ENCODE measurements around the gene GRB10.
"Not testable (repeated sequence)": the region's sequence is repeated elsewhere in the genome, so short reads cannot be mapped to it uniquely, and the experiment has no call there.

Gene GRB10

DNA sequence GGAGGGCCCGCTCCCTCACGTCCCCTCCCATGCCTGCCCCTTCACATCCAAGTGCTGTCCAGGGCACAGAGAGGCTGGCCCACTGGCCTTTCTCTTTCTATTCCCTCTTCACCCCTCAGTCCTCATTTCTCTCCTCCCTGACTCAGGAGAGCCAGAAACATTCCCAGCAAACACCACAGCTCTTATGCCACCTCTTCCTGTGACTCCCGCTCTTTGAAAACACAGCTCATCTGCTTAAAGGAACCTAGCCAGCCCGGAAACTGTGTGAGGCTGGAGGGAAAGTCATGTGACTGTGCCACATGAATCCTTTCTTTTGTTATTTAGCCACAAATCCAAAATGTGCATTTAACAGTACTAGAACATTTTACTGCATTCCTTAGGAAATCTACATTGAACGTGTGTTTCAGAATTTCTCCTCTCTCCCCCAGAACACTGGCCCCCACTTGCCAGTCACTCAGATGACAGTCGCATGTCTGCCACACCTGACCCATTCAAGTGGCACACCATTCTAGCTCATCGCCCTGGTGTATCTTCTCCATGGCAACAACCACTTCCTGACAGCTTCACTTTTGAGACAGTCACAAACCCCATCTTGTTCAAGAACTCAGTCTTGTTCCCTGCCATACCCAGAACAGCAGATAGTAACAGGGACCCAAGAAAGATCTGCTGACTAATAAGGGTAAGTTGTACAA is 42.8 kb downstream of the GRB10 start:
- DNase-seq = peak; percentile 39 to 47

DNA sequence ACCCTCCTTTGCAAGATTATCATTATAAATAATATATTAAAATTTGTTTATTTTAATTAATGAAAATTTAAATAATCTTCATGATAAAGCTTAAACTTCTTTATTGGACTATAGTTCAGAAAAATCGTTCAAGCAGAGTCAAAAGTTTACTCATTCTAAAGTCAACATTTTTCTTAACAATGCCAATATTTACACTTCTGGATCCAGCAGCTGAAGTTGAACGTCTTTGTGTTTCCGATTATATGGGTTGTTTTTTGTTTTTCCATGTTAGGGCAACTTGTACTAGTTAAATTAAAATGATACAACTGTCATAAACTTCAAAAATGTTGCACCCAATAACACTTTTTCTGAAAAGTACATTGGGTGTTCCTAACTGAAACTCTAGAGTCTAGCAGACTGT is 43.8 kb downstream of the GRB10 start:
- DNase-seq = no peak

DNA sequence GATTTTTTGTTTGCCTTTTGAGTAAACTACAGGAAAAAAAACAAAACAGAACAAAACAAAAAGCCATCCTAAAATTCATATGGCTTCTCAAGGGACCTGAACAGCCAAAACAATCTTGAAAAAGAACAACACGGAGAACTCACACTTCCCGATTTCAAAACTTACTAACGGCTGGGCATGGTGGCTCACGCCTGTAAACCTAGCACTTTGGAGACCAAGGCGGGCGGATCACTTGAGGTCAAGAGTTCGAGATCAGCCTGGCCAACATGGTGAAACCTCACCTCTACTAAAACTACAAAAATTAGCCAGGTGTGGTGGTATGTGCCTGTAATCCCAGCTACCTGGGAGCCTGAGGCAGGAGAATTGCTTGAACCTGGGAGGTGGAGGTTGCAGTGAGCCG is 46.9 kb downstream of the GRB10 start:
- not testable (repeated sequence) for DNase-seq

DNA sequence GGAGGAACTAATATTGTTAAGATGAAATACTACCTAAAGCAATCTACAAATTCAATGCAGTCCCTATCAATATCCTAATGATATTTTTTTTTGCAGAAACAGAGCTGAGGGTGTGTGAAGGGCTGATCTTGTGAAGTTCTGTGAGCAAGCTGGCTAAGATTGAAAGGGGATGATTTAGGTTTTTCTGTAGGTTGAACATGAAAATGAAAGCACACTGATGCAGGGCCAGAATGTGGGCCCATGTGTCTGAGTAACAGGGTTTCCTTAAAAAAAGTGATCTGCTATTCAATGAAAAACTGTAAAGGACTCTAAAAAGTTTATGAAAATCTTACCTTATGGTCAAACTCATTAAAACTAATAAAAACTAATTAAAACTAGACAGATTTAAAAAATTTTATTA is 47.4 kb downstream of the GRB10 start:
- no peak for DNase-seq

DNA sequence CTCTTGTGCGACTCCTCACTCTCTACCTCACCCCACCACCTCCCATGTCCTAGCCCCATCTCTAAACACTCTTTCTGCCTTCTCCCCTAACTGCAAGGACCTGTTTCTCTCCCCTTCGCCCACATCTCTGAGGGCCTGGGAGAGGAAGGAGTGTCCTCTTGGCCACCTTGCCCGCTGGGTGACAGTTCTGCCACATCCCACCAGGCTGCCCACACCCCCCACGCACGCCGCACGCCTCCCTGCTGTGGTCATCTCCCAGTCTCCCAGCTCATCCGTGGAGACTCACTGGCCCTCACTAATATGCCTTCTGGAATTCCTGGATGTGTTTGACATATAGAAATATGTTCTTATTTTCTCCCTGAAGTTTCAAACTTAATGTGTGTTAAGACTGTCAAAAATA is 48.5 kb downstream of the GRB10 start:
- DNase-seq = no peak

DNA sequence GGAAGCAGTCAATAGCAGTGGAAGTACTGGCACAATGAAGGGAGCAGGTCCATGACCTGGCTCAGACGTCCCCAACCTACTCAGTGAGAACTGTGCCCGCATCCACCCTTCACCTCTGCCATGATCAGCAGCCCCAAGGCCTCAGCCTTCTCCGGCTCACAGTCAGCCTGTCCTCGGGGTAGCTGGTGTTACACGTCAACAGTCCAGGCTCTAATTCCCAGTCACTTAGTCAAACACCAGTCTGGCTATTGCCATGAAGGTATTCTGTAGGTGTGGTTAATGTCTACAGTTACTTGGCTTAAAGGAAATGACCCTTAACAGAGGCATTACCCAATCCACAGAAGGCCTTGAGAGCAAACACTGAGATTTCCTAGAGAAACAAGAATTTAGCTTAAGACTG is 49.1 kb downstream of the GRB10 start:
- DNase-seq = no peak

DNA sequence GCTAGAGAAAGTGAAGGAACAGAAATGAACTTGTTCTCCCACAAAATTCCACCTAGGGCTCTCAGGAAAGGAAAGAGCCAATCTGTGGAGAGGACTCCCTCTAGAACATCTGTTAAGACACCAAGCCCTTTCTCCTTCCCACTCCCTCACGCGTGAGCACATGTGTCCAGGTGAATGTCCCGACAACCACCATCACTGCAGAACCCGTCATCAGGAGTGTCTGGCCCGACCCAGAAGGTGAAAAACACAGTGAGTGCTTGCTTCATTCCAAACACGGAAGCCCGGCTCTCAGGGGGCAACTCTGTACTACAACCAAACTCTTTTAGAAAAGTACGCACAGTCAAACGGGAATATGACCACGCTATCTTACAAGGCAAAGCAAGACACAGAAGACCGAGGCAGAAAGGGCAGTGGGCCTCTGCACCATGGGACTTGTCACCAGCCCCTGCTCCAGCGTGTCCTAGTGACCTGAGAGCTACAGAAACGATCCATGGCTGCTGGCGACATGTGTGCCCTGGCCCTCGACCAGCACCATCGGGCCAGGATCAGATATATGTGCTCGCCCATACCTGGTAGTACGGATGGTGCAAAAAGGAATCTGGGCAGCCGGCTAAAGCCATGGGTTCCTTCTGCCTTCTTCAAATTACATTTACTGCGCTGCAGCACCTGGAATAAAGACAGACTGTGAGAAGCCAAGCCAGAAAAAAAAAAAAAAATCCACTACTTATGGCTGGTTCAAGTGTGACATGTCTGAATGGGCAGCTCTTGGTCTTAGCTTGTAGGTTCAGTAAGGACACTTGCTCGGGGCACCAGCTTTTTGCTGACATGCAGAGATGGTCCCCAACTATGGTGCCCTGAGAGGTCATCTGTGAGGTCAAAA is 50.8 kb downstream of the GRB10 start:
- DNase-seq = no peak

DNA sequence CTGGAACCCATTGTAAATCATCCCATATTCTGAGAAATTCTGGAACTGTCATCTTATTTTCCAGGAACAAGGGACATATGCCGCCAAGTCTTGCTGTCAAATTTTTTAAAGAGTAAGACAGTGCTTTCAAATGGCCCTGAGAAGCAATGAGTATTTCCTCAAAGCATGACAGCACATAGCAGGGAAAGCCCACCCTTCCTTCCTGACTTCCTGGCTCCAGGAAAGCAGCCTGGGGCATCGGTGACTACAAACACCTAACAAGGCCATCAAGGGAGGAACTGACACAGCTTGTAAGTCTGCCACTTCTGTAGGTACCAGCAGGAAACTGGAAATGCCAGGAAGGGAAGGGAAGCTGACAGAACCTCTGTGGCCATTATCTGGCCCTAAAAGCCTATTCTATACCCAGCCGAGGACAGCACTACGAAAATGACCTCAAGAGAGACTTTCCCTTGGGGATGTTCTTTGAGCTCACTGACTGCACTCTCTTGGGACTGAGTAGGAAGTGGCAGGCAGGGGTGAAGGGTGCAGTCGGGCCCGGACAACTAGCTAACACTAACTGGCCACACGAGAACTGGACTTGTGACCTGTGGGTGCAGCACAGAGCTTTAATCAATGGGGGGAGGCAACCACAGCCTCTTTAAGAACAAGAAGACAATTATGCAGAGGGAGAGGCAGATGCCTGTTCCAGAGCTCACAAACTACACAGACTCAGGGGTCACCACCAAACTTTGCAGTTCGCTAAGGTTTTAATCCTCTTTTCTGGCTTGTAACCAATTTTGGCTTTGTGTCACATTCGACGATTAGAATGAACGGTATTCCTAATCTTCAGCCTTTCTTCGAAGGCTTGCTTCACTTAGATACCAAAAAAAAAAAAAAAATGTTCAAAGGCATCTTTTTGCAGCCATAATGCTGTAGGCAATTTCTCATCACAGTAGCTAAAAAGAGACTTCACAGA is 52.0 kb downstream of the GRB10 start:
- DNase-seq = no peak

DNA sequence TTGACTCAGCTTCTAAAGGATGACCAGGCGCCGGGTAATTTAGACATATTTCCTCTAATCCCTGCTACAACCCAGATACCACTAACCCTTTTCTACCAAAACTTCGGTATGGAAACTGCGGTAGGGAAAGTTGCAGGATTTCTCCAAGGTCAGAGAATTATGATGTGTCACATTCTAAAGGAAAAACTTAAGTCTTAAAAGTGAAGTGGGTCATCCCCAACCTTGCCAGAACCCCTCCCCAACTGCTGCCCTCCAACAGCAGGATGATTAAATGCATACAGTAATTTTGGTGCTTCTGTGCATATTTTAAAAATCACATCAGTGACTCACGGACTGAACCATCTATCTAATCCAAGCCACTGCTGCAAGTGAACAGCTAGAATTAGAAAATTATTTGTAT is 52.7 kb downstream of the GRB10 start:
- no peak for DNase-seq

DNA sequence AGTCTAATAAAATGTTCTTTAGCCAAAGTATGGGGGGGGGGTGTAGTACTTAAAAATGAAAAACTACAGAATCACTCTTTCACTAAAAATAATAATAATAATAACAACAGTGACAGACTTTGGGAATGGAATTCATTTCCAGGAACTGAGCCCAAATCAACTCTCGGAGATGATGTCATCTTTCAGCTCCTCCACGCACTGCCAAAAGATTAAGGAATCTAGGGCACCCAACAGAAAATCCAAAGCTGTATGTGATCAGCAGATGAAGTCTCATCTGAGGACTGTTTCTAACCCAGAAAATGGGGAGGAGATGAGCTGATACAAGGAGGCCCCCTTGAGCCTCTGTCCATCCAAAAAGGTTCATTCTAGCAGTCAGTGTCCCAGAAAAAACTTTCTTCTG is 54.5 kb downstream of the GRB10 start:
- DNase-seq = no peak

DNA sequence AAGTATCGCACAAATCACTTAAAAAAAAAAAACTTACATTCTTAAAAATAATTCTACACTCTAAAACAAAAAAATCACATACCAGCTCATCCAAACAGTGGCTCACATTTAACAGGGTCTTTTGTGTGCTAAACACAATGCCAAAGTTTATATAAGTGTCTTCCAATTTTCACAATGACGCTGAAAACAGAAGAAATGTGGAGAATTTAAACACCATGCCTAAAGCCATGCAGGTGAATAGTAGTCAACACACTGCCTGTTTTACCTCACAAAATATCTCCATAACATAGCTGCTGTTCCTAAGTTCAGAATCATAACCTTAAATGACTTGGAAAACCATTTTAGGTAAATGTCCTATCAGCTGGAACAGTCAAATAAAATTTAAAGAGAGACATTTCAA is 55.0 kb downstream of the GRB10 start:
- DNase-seq = no peak

DNA sequence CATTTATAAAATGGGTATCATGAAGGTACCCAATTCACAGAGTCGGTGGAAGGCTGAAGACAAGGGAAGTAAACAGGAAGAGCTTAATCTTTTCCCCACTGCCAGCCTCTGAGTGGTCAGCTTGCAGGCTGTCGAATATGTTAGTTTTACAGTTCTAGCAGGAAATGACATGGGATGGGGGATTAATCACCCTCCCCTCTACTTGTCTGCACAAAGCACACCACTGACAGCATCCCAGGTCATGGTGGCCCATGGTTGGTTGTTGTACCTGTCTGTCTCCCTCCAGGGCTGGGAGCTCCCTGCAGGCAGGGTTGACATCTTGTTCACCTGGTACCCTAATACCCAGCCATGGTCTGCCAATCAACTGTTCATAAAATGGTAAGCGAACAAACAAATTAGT is 55.6 kb downstream of the GRB10 start:
- no peak for DNase-seq

DNA sequence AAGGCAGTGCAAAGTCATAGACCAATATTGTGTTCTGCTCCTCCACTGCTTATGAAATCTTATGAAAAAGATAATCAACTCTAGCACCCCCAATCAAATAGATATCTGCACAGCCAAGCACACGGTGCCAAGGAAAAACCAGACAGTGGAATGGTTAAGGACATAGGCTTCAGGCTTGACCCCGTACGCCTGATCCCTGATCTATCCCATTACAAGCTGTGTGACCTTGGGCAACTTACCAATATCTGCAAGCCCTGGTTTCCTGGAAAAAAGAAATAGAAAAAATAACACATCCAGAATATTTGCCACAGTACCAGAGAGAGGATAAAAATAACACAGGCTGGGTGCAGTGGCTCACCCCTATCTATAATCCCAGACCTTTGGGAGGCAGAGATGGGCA is 56.9 kb downstream of the GRB10 start:
- no peak for DNase-seq

DNA sequence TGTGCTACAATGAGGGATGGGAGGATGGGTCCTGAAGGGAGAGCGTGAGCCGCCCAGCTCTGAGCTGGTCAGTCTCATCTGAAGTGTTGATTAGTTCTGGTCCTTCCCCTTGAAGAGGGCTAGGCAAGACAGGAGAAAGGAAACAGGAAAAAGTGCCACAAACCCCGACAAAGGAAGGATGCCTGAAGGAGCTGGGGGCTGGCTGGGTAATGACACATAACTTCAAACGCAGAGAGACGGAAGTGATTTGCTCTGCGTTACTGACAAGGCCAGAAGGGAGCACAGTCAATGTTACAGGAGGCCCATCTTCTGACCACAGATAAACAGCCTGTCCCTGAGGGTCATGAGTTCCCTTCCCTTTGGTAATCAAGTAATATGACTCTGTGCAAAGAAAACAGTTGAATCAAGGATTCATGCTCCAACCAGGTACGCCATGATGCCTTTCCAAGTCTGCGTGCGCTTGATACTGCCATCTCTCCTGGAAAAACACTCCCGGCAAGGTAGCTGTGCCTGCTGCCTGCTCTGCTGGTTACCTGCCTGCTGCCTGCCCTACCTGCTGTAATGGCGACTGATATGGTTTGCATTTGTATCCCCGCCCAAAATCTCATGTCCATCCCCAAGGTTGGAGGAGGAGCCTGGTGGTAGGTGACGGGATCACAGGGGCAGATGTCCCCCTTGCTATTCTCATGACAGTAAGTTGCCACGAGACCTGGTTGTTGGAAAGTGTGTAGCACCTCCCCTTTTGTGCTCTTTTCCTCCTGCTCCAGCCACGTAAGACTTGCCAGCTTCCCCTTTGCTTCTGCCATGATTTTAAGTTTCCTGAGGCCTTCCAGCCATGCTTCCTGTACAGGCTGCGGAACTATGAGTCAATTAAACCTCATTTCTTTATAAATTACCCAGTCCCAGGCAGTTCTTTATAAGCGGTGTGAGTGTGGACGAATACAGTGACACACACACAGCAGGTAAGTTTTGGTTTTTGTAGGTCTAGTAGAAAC is 57.9 kb downstream of the GRB10 start:
- no peak for DNase-seq

DNA sequence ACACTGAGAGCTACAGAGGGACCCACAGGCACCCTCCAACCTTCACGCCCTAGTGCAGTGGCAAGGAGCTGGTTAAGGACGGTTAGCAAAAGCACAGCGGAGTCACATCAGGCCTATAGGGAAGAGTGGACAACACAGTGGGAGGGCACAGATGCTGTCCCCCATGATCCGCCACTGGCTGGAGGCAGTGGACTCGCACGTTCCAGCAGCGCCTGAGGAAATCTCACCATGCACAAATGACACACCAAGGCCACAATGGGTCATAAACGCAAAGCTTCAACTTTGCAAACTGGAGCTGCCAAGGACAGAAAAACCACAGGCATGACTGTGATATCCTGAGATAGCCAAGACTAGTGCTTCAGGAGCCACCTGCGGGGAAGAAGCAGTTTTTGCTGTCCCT is 58.8 kb downstream of the GRB10 start:
- no peak for DNase-seq

DNA sequence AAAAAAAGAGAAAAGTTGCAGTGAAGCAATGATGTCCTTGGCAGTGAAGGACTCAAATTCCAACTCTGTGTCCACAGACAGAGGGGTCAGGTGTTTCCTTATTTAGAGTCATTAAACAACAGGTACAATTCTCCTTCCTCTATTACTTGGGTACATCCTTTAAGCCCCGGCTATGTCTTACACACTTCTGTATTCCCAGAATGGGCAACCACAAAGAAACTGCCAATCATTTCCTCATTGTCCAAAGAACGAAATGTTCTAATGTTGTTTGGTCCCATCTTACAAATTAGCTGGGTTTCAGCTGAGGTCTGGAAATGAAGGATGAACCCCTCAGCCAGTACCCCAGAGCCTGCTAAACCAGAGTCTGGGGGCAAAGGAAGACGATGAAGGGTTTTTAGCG is 59.5 kb downstream of the GRB10 start:
- no peak for DNase-seq

DNA sequence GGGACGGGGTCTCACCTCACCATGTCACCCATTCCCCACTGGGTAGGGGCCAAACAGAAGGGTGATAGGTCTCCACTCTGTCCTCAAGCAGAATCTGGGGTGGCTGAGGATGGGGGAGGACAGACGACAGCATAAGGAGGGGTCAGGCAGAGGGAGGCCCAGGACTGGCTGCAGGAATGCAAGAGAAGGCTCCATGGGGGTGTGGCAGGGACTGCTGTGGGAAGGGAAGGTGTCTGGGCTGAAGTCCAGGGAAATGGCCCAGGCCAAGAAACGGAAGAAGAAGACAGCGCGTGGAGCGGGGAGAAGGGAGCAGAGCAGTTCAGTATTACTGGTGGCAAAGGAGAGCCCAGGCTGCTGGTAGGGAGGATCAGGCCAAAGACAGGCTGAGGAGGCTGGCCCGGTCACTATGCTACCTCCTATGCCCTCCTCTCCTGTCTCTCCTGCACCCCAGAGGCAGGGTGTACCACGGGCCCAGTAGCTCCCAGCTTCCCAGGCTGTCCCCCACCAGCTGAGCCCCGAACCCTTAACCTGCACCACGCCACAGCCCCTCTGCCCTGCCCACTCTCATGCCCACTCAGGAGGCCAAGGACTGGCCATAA is 60.9 kb downstream of the GRB10 start:
- DNase-seq = no peak

DNA sequence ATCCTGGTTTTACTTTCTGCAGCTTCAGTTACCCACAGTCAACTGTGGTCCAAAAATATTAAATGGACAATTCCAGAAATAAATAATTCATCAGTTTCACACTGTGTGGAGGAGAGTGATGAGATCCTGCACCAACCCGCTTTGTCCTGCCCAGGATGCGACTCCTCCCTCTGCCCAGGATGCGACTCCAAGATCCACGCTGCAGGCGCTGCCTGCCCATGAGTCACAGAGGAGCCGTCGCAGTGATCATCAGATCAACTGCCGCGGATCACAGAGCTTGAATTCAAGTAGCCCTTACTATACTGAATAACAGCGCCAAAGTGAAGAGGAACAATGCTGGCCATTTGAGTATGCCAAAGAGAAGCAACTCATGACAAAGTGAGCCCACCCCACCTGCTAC is 61.5 kb downstream of the GRB10 start:
- no peak for DNase-seq

DNA sequence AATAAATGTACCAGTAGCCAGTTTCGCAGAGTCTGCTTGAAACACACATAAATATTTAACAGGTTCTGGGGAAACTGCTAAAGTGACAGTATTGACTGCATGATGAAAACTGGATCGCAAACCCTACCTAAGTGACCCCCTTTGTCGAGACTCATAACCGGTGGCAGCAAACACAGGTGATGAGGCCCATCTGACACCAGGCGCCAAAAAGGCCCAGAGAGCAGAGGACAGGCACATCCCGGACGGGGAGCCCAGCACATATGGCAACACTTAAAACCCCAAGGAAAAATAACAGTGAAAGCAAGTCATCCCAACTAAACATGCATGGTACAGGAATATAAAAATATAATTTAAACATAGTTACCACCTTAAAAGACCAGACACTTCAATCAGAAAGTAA is 62.4 kb downstream of the GRB10 start:
- no peak for DNase-seq

DNA sequence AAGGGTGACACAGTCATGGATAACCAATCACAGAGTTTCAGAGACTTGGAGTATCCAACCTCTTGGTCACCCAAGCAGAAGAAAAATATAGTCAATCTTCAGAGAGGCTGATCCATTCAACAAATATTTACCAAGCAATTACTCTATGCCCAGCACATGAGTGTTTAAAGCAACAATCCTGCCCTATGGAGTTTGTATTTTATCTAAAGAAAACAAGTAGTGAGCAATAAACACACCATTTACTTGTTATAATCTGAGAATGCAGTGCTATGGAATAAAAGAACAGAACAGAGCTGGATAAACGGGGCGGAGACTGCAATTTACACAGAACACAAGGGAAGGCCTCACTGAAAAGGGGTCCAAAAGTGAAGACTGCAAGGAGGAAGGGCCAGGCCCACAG is 63.8 kb downstream of the GRB10 start:
- no peak for DNase-seq

DNA sequence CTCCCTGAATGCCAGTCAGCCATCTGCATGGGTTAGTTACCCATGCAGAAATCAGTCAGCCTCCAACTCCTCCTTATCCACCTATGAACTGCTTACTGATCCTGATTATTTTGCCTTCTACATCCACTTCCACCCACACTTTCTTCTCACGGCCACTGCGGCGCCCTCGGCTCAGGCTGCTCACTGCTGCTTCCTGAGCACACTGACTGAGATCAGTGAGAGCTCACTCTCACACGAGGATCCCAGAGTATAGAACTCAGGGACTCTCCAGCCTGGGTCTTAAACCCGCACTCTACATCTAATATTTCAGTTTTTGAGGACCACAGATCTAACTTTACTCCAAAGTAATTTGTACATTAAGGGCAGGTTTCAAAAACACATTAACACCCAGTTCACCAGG is 64.4 kb downstream of the GRB10 start:
- no peak for DNase-seq

DNA sequence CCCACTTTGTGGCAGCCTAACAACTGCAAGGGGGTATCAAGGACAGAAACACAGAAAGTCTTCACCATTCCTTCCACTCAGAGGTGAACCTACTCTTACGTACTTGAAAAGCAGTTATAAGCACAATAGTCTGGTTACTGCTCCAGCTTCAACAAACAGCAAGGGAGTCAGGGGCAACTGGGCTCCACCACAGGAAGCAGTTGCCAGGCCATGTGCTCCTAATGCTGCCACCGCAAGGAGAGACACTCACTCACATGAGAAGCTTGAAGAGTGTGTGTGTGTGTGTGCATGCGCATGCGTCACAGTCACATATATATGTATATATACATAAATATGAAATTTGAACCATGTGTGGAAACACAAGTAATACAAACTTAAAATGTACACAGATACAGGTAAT is 65.5 kb downstream of the GRB10 start:
- DNase-seq = no peak

All from stimulated activated CD4-positive, alpha-beta T cell treated with anti-CD3 and anti-CD28 coated beads, Interleukin-2, amount 100 ng/mL, for 24 hours (primary cell).